ENCODE data around the gene USPL1. TPM values are rescaled to one million over a fixed set of nuclear protein-coding genes. Genes with fewer than 3 reads are reported as not detected.

Gene USPL1
- total RNA-seq, 1 experiment from 2014 or later, result 14.3 TPM

DNA sequence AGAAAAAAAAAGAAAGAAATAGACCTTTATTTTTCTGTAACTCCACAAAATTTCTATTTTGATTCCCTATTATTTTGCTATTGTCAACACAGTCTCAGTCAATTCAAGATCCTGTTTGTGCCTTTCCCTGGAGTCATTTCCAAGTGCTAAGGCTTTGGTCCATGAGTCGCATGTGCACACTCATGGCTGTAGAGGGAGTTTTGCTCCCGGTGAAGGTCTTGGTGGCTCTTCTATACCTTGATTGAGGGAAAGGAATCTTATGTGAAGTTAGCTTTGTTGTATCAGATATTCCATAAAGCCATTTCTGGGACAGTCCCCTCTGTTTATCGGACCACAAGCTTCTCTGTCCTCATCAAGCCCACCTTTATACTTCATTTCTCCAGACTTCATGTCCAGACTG lies 59.0 kb downstream of the USPL1 start:
- TF ChIP-seq, protein P1, sequence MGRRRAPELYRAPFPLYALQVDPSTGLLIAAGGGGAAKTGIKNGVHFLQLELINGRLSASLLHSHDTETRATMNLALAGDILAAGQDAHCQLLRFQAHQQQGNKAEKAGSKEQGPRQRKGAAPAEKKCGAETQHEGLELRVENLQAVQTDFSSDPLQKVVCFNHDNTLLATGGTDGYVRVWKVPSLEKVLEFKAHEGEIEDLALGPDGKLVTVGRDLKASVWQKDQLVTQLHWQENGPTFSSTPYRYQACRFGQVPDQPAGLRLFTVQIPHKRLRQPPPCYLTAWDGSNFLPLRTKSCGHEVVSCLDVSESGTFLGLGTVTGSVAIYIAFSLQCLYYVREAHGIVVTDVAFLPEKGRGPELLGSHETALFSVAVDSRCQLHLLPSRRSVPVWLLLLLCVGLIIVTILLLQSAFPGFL (CRISPR knock-in tag; IDR thresholded peaks at IDR 0.05; ENCODE audit: borderline replicate concordance), result no peak
- no peak for TF ChIP-seq ZNF416 (CRISPR knock-in tag; IDR thresholded peaks at IDR 0.05)
- Mint-ChIP-seq H3K4me1 (peaks cover 6% of the 10 kb centered on the region), H3K36me3 (no peaks in the 10 kb centered on the region), H3K27me3 (ENCODE audit: low read depth) (peaks cover 19% of the 10 kb centered on the region), H3K27ac (no peak overlapping the region), H3K4me3 (no peak overlapping the region), H3K9me3 (no peaks in the 10 kb centered on the region; the same call in 1 of the 2 replicates)
- ChIA-PET POLR2A (no interaction called here), CTCF (no interaction called here)
- DNase-seq (ENCODE audit: low spot score) (no peak), ATAC-seq (no peak)

DNA sequence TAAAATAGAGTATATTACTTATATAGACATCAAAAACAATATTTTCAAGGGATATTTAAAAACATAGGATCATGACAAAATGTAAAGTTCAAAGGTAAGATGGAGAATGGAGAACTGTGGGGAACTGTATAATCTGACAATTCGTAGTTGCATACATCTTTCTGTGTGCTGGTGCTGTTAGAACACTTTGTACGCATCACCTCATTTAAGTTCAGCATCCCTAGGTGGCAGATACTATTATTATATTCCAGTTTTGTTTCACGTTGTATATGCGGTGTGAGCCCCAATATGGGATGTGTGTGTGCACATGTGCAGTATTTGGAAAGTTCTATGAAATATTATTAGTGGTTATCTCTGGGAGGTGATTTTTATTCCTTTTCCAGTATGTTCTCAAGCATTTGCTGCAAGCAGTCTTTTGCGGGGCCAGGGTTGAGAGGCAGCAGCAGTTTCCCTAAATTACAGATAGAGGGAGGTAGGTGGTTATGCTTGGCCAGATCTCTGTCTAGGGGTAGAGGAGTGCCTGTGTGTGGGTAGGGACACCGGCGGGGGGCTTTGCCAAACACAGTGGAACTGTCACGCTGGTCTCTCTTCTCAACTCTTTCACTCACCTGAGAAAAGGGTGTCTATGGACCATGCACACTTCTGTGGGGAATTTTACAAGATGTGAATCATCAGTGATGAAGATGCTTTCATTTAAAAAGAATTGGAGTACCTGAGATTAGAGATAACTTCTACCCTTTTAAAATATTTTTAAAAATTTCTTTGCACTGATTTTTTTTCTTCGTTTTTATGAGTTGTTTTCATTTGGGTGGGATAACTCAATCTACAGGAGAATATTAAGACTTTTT lies 62.0 kb downstream of the USPL1 start:
- ChIA-PET POLR2A (no interaction called here), CTCF (interaction anchor here (0.7 kb wide), 1 partner anchor 365 kb away, joined by 4 read pairs; no protein-coding TSS in a partner anchor)
- DNase-seq (ENCODE audit: low spot score) (peak; percentile 36), ATAC-seq (peak; percentile 97)
- Mint-ChIP-seq H3K27ac (no peak overlapping the region), H3K4me3 (no peak overlapping the region), H3K36me3 (no peaks in the 10 kb centered on the region), H3K9me3 (no peaks in the 10 kb centered on the region; the same call in 1 of the 2 replicates), H3K4me1 (peaks cover 3% of the 10 kb centered on the region; the same call in 1 of the 2 replicates), H3K27me3 (ENCODE audit: low read depth) (peaks cover 8% of the 10 kb centered on the region)
- TF ChIP-seq NFE2L1 (CRISPR knock-in tag; IDR thresholded peaks at IDR 0.05), result no peak
- no peak for TF ChIP-seq ZNF121 (CRISPR knock-in tag; IDR thresholded peaks at IDR 0.05)
- no peak for TF ChIP-seq ZBTB21 (CRISPR knock-in tag; IDR thresholded peaks at IDR 0.05; ENCODE audit: borderline replicate concordance)
- no peak for TF ChIP-seq ELF4 (CRISPR knock-in tag; IDR thresholded peaks at IDR 0.05; ENCODE audit: low read depth)
- TF ChIP-seq ESRRA (CRISPR knock-in tag; IDR thresholded peaks at IDR 0.05; ENCODE audit: borderline replicate concordance), result no peak
- no peak for TF ChIP-seq GABPB1 (CRISPR knock-in tag; IDR thresholded peaks at IDR 0.05)
- TF ChIP-seq, protein P2, sequence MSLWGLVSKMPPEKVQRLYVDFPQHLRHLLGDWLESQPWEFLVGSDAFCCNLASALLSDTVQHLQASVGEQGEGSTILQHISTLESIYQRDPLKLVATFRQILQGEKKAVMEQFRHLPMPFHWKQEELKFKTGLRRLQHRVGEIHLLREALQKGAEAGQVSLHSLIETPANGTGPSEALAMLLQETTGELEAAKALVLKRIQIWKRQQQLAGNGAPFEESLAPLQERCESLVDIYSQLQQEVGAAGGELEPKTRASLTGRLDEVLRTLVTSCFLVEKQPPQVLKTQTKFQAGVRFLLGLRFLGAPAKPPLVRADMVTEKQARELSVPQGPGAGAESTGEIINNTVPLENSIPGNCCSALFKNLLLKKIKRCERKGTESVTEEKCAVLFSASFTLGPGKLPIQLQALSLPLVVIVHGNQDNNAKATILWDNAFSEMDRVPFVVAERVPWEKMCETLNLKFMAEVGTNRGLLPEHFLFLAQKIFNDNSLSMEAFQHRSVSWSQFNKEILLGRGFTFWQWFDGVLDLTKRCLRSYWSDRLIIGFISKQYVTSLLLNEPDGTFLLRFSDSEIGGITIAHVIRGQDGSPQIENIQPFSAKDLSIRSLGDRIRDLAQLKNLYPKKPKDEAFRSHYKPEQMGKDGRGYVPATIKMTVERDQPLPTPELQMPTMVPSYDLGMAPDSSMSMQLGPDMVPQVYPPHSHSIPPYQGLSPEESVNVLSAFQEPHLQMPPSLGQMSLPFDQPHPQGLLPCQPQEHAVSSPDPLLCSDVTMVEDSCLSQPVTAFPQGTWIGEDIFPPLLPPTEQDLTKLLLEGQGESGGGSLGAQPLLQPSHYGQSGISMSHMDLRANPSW (CRISPR knock-in tag; conservative IDR thresholded peaks at IDR 0.05; ENCODE audit: low read depth), result no peak

DNA sequence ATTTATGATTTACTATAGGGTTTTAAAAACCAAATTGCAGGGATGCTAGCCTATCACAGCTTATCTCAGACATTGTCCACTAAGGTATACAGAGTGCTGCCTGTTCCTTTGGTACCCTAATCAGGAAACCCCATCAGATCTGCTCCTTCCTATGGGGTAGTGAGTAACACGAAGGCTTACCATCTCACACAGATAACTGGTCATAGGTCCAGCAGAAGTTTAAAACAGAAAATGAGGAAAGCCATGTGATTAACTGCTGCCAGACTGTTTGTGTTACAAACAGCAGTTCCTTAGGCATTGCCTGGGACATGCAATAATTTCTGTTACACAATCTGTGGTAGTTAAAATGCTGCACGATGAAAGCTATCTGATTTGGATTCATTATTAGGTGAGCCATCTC lies 64.1 kb downstream of the USPL1 start:
- H3K9me3 Mint-ChIP-seq, result no peaks in the 10 kb centered on the region
- H3K4me1 Mint-ChIP-seq, result no peaks in the 10 kb centered on the region; the same call in 1 of the 2 replicates
- POLR2A ChIA-PET, result no interaction called here
- CTCF ChIA-PET, result no interaction called here
- DNase-seq (ENCODE audit: low spot score) (no peak), ATAC-seq (no peak)
- no peaks in the 10 kb centered on the region for H3K36me3 Mint-ChIP-seq
- H3K4me3 Mint-ChIP-seq, result no peak overlapping the region
- H3K27me3 Mint-ChIP-seq (ENCODE audit: low read depth), result no peaks in the 10 kb centered on the region
- H3K27ac Mint-ChIP-seq, result no peak overlapping the region
- no peak for TF ChIP-seq NR2C2 (CRISPR knock-in tag; IDR thresholded peaks at IDR 0.05)
- no peak for TF ChIP-seq TEAD1 (CRISPR knock-in tag; IDR thresholded peaks at IDR 0.05)
- TF ChIP-seq, protein P3, sequence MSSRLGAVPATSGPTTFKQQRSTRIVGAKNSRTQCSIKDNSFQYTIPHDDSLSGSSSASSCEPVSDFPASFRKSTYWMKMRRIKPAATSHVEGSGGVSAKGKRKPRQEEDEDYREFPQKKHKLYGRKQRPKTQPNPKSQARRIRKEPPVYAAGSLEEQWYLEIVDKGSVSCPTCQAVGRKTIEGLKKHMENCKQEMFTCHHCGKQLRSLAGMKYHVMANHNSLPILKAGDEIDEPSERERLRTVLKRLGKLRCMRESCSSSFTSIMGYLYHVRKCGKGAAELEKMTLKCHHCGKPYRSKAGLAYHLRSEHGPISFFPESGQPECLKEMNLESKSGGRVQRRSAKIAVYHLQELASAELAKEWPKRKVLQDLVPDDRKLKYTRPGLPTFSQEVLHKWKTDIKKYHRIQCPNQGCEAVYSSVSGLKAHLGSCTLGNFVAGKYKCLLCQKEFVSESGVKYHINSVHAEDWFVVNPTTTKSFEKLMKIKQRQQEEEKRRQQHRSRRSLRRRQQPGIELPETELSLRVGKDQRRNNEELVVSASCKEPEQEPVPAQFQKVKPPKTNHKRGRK (CRISPR knock-in tag; IDR thresholded peaks at IDR 0.05; ENCODE audit: borderline replicate concordance), result no peak
- no peak for TF ChIP-seq ZNF219 (CRISPR knock-in tag; IDR thresholded peaks at IDR 0.05; ENCODE audit: borderline replicate concordance)
- TF ChIP-seq SMAD4 (CRISPR knock-in tag; IDR thresholded peaks at IDR 0.05), result no peak
- no peak for TF ChIP-seq ZNF423 (CRISPR knock-in tag; IDR thresholded peaks at IDR 0.05)
- TF ChIP-seq ETV6 (CRISPR knock-in tag; IDR thresholded peaks at IDR 0.05), result no peak
- no peak for TF ChIP-seq NR3C1 (CRISPR knock-in tag; conservative IDR thresholded peaks at IDR 0.05; ENCODE audit: low read depth)
- TF ChIP-seq, protein P4, sequence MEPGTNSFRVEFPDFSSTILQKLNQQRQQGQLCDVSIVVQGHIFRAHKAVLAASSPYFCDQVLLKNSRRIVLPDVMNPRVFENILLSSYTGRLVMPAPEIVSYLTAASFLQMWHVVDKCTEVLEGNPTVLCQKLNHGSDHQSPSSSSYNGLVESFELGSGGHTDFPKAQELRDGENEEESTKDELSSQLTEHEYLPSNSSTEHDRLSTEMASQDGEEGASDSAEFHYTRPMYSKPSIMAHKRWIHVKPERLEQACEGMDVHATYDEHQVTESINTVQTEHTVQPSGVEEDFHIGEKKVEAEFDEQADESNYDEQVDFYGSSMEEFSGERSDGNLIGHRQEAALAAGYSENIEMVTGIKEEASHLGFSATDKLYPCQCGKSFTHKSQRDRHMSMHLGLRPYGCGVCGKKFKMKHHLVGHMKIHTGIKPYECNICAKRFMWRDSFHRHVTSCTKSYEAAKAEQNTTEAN (CRISPR knock-in tag; IDR thresholded peaks at IDR 0.05), result no peak
- TF ChIP-seq FOXK1 (CRISPR knock-in tag; IDR thresholded peaks at IDR 0.05), result no peak
- TF ChIP-seq TCF7 (CRISPR knock-in tag; IDR thresholded peaks at IDR 0.05; ENCODE audit: low read depth), result no peak
- TF ChIP-seq, protein P5, sequence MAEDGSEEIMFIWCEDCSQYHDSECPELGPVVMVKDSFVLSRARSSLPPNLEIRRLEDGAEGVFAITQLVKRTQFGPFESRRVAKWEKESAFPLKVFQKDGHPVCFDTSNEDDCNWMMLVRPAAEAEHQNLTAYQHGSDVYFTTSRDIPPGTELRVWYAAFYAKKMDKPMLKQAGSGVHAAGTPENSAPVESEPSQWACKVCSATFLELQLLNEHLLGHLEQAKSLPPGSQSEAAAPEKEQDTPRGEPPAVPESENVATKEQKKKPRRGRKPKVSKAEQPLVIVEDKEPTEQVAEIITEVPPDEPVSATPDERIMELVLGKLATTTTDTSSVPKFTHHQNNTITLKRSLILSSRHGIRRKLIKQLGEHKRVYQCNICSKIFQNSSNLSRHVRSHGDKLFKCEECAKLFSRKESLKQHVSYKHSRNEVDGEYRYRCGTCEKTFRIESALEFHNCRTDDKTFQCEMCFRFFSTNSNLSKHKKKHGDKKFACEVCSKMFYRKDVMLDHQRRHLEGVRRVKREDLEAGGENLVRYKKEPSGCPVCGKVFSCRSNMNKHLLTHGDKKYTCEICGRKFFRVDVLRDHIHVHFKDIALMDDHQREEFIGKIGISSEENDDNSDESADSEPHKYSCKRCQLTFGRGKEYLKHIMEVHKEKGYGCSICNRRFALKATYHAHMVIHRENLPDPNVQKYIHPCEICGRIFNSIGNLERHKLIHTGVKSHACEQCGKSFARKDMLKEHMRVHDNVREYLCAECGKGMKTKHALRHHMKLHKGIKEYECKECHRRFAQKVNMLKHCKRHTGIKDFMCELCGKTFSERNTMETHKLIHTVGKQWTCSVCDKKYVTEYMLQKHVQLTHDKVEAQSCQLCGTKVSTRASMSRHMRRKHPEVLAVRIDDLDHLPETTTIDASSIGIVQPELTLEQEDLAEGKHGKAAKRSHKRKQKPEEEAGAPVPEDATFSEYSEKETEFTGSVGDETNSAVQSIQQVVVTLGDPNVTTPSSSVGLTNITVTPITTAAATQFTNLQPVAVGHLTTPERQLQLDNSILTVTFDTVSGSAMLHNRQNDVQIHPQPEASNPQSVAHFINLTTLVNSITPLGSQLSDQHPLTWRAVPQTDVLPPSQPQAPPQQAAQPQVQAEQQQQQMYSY (CRISPR knock-in tag; IDR thresholded peaks at IDR 0.05), result no peak
- TF ChIP-seq TP53 (CRISPR knock-in tag; IDR thresholded peaks at IDR 0.05), result no peak
- TF ChIP-seq CREM (CRISPR knock-in tag; IDR thresholded peaks at IDR 0.05), result no peak

Measured in WTC11 (cell line).